Endothelial cell of umbilical vein (primary cell): ENCODE data around the gene RTEL1. TPM values are rescaled to one million over a fixed set of nuclear protein-coding genes. Genes with fewer than 3 reads are reported as not detected.

ENCODE experiments used
- BruUV-seq: library from RNA; stranded (reverse); fragments of 400-500 nt; replicated peaks from 2 replicates; lab custom pipeline; 2021; lab: Mats Ljungman, UMichigan
- CTCF ChIA-PET: fragments of 300-600, 350-600 bp; sonication (Branson Sonifier 250); formaldehyde crosslinking; loops from one replicate; lab custom pipeline; 2021; ENCODE audit warnings: antibody characterized with exemption, inconsistent platforms; lab: Charles Lee
- POLR2A ChIA-PET: fragments of 300-600, 350-600 bp; sonication (Branson Sonifier 250); formaldehyde crosslinking; loops from one replicate; lab custom pipeline; 2021; ENCODE audit warnings: antibody characterized with exemption, inconsistent platforms; lab: Charles Lee
- DNase-seq: peaks from one replicate; pipeline ENCODE4 v3.0.0-alpha.2; 2011; ENCODE audit warnings: low read depth, low spot score
- FAIRE-seq: peaks from 2 replicates; lab custom pipeline; 2011; peaks lifted over from hg19 to GRCh38; lab: Jason Lieb, UNC
- H2AFZ ChIP-seq: 2 replicates; pipeline ENCODE4 v1.6.0; 2012; ENCODE audit warnings: low read depth, low read length, control low read depth, inconsistent platforms
- H3K27ac ChIP-seq: 2 replicates; pipeline ENCODE4 v1.5.1; 2011; ENCODE audit warnings: low read depth, mild to moderate bottlenecking, control low read depth, low read length, moderate library complexity; ENCODE audit not compliant: insufficient read depth
- H3K27me3 ChIP-seq, 2 experiments: 2 replicates each; pipeline versions ENCODE4 v1.6.0 to v1.6.1; 2011; ENCODE audit warnings: low read length in 2 of 2, mixed read lengths in 1 of 2; ENCODE audit not compliant: control insufficient read depth in 2 of 2, insufficient read depth in 2 of 2
- H3K36me3 ChIP-seq, 2 experiments: 2 replicates in 1 of 2; 3 replicates in 1 of 2; pipeline ENCODE4 v1.5.1; 2011; ENCODE audit warnings: low read length in 2 of 2, mild to moderate bottlenecking in 1 of 2, moderate library complexity in 1 of 2; ENCODE audit not compliant: control insufficient read depth in 2 of 2, insufficient read depth in 2 of 2; ENCODE audit errors: extremely low read depth in 1 of 2
- H3K4me1 ChIP-seq: 3 replicates; pipeline ENCODE4 v1.5.1; 2011; ENCODE audit warnings: mild to moderate bottlenecking, low read length; ENCODE audit not compliant: control insufficient read depth, insufficient read depth; ENCODE audit errors: extremely low read depth
- H3K4me2 ChIP-seq: 2 replicates; pipeline ENCODE4 v1.6.1; 2011; ENCODE audit warnings: low read length, control low read depth, mixed read lengths; ENCODE audit not compliant: insufficient read depth
- H3K4me3 ChIP-seq, 3 experiments: fragments of 200-600 bp in 1 of 3; sonication (generic), shearing (Covaris generic) in 1 of 3; replicated peaks in 1 of 3; 2 replicates each; pipeline ENCODE4 v1.5.1; 2011 to 2016; ENCODE audit warnings: control low read depth in 3 of 3, low read length in 3 of 3, mild to moderate bottlenecking in 2 of 3, inconsistent platforms in 1 of 3, low read depth in 1 of 3, moderate library complexity in 1 of 3; ENCODE audit not compliant: insufficient read depth in 1 of 3
- H3K79me2 ChIP-seq: 2 replicates; pipeline ENCODE4 v1.6.0; 2012; ENCODE audit warnings: low read length, inconsistent platforms; ENCODE audit not compliant: control insufficient read depth, insufficient read depth
- H3K9ac ChIP-seq: replicated peaks from 2 replicates; pipeline ENCODE3; 2011; ENCODE audit warnings: low read length, control low read depth; ENCODE audit not compliant: insufficient read depth; ENCODE audit errors: extremely low read depth
- H3K9me1 ChIP-seq: replicated peaks from 3 replicates; pipeline ENCODE4 v1.6.0; 2011; ENCODE audit warnings: mild to moderate bottlenecking, low read length; ENCODE audit not compliant: control insufficient read depth, insufficient read depth; ENCODE audit errors: extremely low read depth
- H3K9me3 ChIP-seq: replicated peaks from 2 replicates; pipeline ENCODE4 v1.5.1; 2012; ENCODE audit warnings: low read length, inconsistent platforms; ENCODE audit not compliant: control insufficient read depth, insufficient read depth
- H4K20me1 ChIP-seq: replicated peaks from 2 replicates; pipeline ENCODE3; 2011; ENCODE audit warnings: mild to moderate bottlenecking, low read length; ENCODE audit not compliant: control insufficient read depth, insufficient read depth; ENCODE audit errors: extremely low read depth
- CTCF ChIP-seq, 2 donors: IDR thresholded peaks; 1 replicate in 1 of 2; 2 replicates in 1 of 2; pipeline ENCODE4 v1.5.1; 2011; ENCODE audit warnings: low read length in 2 of 2, mild to moderate bottlenecking in 2 of 2, moderate library complexity in 2 of 2, control low read depth in 1 of 2, inconsistent platforms in 1 of 2, low read depth in 1 of 2; ENCODE audit not compliant: insufficient read depth in 1 of 2; ENCODE audit errors: extremely low read depth in 1 of 2
- EZH2 ChIP-seq: IDR thresholded peaks from 2 replicates; pipeline ENCODE4 v1.6.1; 2012; ENCODE audit warnings: borderline replicate concordance, low read depth, mild to moderate bottlenecking, moderate library complexity, low read length, inconsistent platforms; ENCODE audit not compliant: severe bottlenecking
- FOS ChIP-seq: IDR thresholded peaks from 2 replicates; pipeline ENCODE4 v1.6.1; 2011; ENCODE audit warnings: mild to moderate bottlenecking, low read length, moderate library complexity, borderline replicate concordance; ENCODE audit not compliant: insufficient read depth
- GATA2 ChIP-seq: IDR thresholded peaks from 2 replicates; pipeline ENCODE4 v1.7.0; 2011; ENCODE audit warnings: low read depth, mild to moderate bottlenecking, moderate library complexity, mixed read lengths, low read length; ENCODE audit not compliant: insufficient read length, insufficient read depth
- JUN ChIP-seq: IDR thresholded peaks from 2 replicates; pipeline ENCODE4 v1.6.1; 2011; ENCODE audit warnings: borderline replicate concordance, low read depth; ENCODE audit not compliant: insufficient read length, insufficient read depth
- MAX ChIP-seq: IDR thresholded peaks from 2 replicates; pipeline ENCODE4 v1.6.1; 2011; ENCODE audit not compliant: insufficient read depth, insufficient read length
- MYC ChIP-seq: IDR thresholded peaks from one replicate; pipeline ENCODE4 v1.6.1; 2011; ENCODE audit warnings: mild to moderate bottlenecking, low read depth, low read length
- POLR2A ChIP-seq: IDR thresholded peaks from 2 replicates; pipeline ENCODE4 v1.6.1; 2012; ENCODE audit warnings: low read depth, mild to moderate bottlenecking, control low read depth, low read length
- POLR2AphosphoS5 ChIP-seq: IDR thresholded peaks from 2 replicates; pipeline ENCODE4 v1.6.1; 2012; ENCODE audit warnings: low read depth, mild to moderate bottlenecking, control low read depth, low read length, moderate library complexity; ENCODE audit not compliant: insufficient read depth
- dilution Hi-C: fragments of 300-500 bp; cut with MboI; formaldehyde crosslinking; loops from one replicate; pipeline ENCODE4 v1.15.0; 2019; ENCODE audit warnings: low sequenced_read_pairs; ENCODE audit not compliant: extremely low pct_ligation_motif_present
- intact Hi-C: fragments of 100-400 bp; cut with micrococcal nuclease; formaldehyde crosslinking; loops from one replicate; pipeline ENCODE4 v1.10.0; 2022
- polyA plus RNA-seq, 4 experiments: library from polyadenylated mRNA; depleted of rRNA in 3 of 4; stranded (reverse) in 3 of 4; unstranded in 1 of 4; fragments of >200 nt; gene quantifications; 2 replicates each; pipeline versions ENCODE4 v1.2.1 to v1.2.3, GENCODE V29; 2011 to 2012; ENCODE audit warnings: missing spikeins in 1 of 4
- total RNA-seq: library from RNA; stranded (reverse); gene quantifications from 2 replicates; pipeline ENCODE4 v1.2.3, GENCODE V29; 2021

The RTEL1 gene
- total and polyA plus RNA-seq, 2 donors (not counting 3 experiments of a cell fraction or from before 2014, with no cell fraction given): 17.0 to 44.9 TPM

- no peaks in the 10 kb centered on the region for H3K9me1 ChIP-seq
- BruUV-seq: no TSS peak
- no peaks in the 10 kb centered on the region for H3K9me3 ChIP-seq
- DNase-seq (no peak), FAIRE-seq (no peak)
- H2AFZ ChIP-seq: no peak overlapping the region
- peaks cover 0 to 19% of the 10 kb centered on the region in 2 experiments for H3K36me3 ChIP-seq
- TF ChIP-seq MYC (no peak), MAX (no peak), EZH2 (no peak), JUN (no peak), FOS (no peak), POLR2A (no peak), GATA2 (no peak), POLR2AphosphoS5 (no peak), CTCF (IDR thresholded peaks at IDR 0.05; ENCODE audit: extremely low read depth in 1 of 2, insufficient read depth in 1 of 2, low read depth in 1 of 2, low read length in 2 of 2) (no peak)
- intact Hi-C loops: no loop called here
- no peak overlapping the region for H3K27ac ChIP-seq
- CTCF ChIA-PET: no interaction called here
- peaks cover 9% of the 10 kb centered on the region for H3K4me1 ChIP-seq
- dilution Hi-C loops: no loop called here
- H3K79me2 ChIP-seq: no peaks in the 10 kb centered on the region
- H3K4me3 ChIP-seq: no peak overlapping the region
- POLR2A ChIA-PET: no interaction called here
- no peak overlapping the region for H3K4me2 ChIP-seq
- no peaks in the 10 kb centered on the region for H4K20me1 ChIP-seq
- H3K9ac ChIP-seq: no peak overlapping the region
- no peaks in the 10 kb centered on the region for H3K27me3 ChIP-seq
These were observed 86.0 kb downstream of the RTEL1 start for GRCh38 chr20:63744158-63744557.
